Caco-2 (cell line): ENCODE measurements around the gene SEMA6B. TPM values are rescaled to one million over a fixed set of nuclear protein-coding genes. Genes with fewer than 3 reads are reported as not detected.

Experiments used
- BruUV-seq: library from RNA; stranded (reverse); fragments of 400-500 nt; replicated peaks from 2 replicates; lab custom pipeline; 2021; lab: Mats Ljungman, UMichigan
- CTCF ChIA-PET: fragments of 300-600 bp; sonication (Branson Sonifier 250); formaldehyde crosslinking; loops from one replicate; lab custom pipeline; 2022; ENCODE audit warnings: antibody characterized with exemption; lab: Charles Lee
- POLR2A ChIA-PET: fragments of 300-600 bp; sonication (Branson Sonifier 250); formaldehyde crosslinking; loops from one replicate; lab custom pipeline; 2022; ENCODE audit warnings: antibody characterized with exemption; lab: Charles Lee
- DNase-seq, 2 experiments: peaks; one replicate each; pipeline versions ENCODE4 v3.0.0 to v3.0.0-alpha.2; 2020 to 2022
- H3K27me3 ChIP-seq: replicated peaks from 2 replicates; pipeline ENCODE4 v1.6.0; 2011; ENCODE audit warnings: low read length; ENCODE audit not compliant: control insufficient read depth, insufficient read depth
- H3K36me3 ChIP-seq: 2 replicates; pipeline ENCODE4 v1.5.1; 2011; ENCODE audit warnings: low read length; ENCODE audit not compliant: control insufficient read depth, insufficient read depth
- H3K4me1 ChIP-seq: fragments of 250-450 bp; sonication (Bioruptor Pico); 2 replicates; pipeline ENCODE4 v1.5.1; 2020; ENCODE audit warnings: mild to moderate bottlenecking
- H3K4me3 ChIP-seq: 2 replicates; pipeline ENCODE4 v1.5.1; 2011; ENCODE audit warnings: low read depth, mild to moderate bottlenecking, control low read depth, low read length
- H3K9me3 ChIP-seq: fragments of 250-450 bp; sonication (Bioruptor Pico); 2 replicates; pipeline ENCODE4 v1.5.1; 2020; ENCODE audit warnings: mild to moderate bottlenecking, moderate library complexity
- H3K27ac Mint-ChIP-seq: one replicate; pipeline ENCODE4 v1.8.0; 2022; ENCODE audit warnings: mixed read lengths; ENCODE audit not compliant: unreplicated experiment
- H3K27me3 Mint-ChIP-seq: one replicate; pipeline ENCODE4 v1.8.0; 2022; ENCODE audit warnings: mixed read lengths; ENCODE audit not compliant: insufficient read depth, unreplicated experiment
- H3K36me3 Mint-ChIP-seq: one replicate; pipeline ENCODE4 v1.8.0; 2022; ENCODE audit warnings: mild to moderate bottlenecking, mixed read lengths; ENCODE audit not compliant: insufficient read depth, unreplicated experiment
- H3K4me1 Mint-ChIP-seq: one replicate; pipeline ENCODE4 v1.8.0; 2022; ENCODE audit warnings: low read depth, mixed read lengths; ENCODE audit not compliant: unreplicated experiment
- H3K4me3 Mint-ChIP-seq: one replicate; pipeline ENCODE4 v1.8.0; 2022; ENCODE audit warnings: mild to moderate bottlenecking, moderate library complexity, mixed read lengths; ENCODE audit not compliant: unreplicated experiment
- H3K9me3 Mint-ChIP-seq: one replicate; pipeline ENCODE4 v1.8.0; 2022; ENCODE audit warnings: mixed read lengths; ENCODE audit not compliant: unreplicated experiment
- CTCF ChIP-seq, 2 experiments: fragments of 200-600 bp in 1 of 2; IDR thresholded peaks; 1 replicate in 1 of 2; 2 replicates in 1 of 2; pipeline versions ENCODE4 v1.5.1 to v1.8.0; 2011 to 2022; ENCODE audit warnings: antibody characterized with exemption in 1 of 2, control low read depth in 1 of 2, inconsistent platforms in 1 of 2, low read depth in 1 of 2, low read length in 1 of 2, mild to moderate bottlenecking in 1 of 2, moderate library complexity in 1 of 2; ENCODE audit not compliant: insufficient read depth in 1 of 2, severe bottlenecking in 1 of 2, unreplicated experiment in 1 of 2
- intact Hi-C: fragments of 100-400 bp; cut with micrococcal nuclease; formaldehyde crosslinking; loops from one replicate; pipeline ENCODE4 v1.10.0; 2022; ENCODE audit not compliant: unreplicated experiment
- total RNA-seq: library from RNA; stranded (reverse); gene quantifications from 2 replicates; pipeline ENCODE4 v1.2.3, GENCODE V29; 2022

The SEMA6B gene
- total RNA-seq, 1 experiment from 2014 or later: 0.39 TPM

- Mint-ChIP-seq H3K27ac (no peak overlapping the region), H3K36me3 (peaks cover 22% of the 10 kb centered on the region), H3K4me3 (no peak overlapping the region), H3K4me1 (no peaks in the 10 kb centered on the region), H3K9me3 (no peaks in the 10 kb centered on the region), H3K27me3 (no peaks in the 10 kb centered on the region)
- no peak overlapping the region for H3K4me3 ChIP-seq
- no peaks in the 10 kb centered on the region for H3K4me1 ChIP-seq
- no peak for TF ChIP-seq CTCF (IDR thresholded peaks at IDR 0.05; ENCODE audit: insufficient read depth in 1 of 2, low read depth in 1 of 2, low read length in 1 of 2, severe bottlenecking in 1 of 2, unreplicated experiment in 1 of 2)
- no peaks in the 10 kb centered on the region for H3K9me3 ChIP-seq
- H3K36me3 ChIP-seq: peaks cover 1% of the 10 kb centered on the region
- no peak for DNase-seq
- ChIA-PET POLR2A (no interaction called here), CTCF (interaction anchor here (0.6 kb wide), 1 partner anchor 140 kb away, joined by 3 read pairs; no protein-coding TSS in a partner anchor)
- no peaks in the 10 kb centered on the region for H3K27me3 ChIP-seq
- intact Hi-C loops: no loop called here
- BruUV-seq: no TSS peak
Observed at GRCh38 chr19:4495471-4495870, 64.0 kb downstream of the SEMA6B start.

GRCh38 chr19:4494691-4495064 lies 64.8 kb downstream of the SEMA6B start:
- Histone ChIP-seq H3K36me3 (peaks cover 1% of the 10 kb centered on the region), H3K9me3 (no peaks in the 10 kb centered on the region), H3K4me1 (no peaks in the 10 kb centered on the region), H3K4me3 (no peak overlapping the region), H3K27me3 (no peaks in the 10 kb centered on the region)
- Mint-ChIP-seq H3K36me3 (peaks cover 21% of the 10 kb centered on the region), H3K4me1 (no peaks in the 10 kb centered on the region), H3K27ac (no peak overlapping the region), H3K4me3 (no peak overlapping the region), H3K27me3 (no peaks in the 10 kb centered on the region), H3K9me3 (no peaks in the 10 kb centered on the region)
- TF ChIP-seq CTCF (IDR thresholded peaks at IDR 0.05; ENCODE audit: insufficient read depth in 1 of 2, low read depth in 1 of 2, low read length in 1 of 2, severe bottlenecking in 1 of 2, unreplicated experiment in 1 of 2): no peak
- POLR2A ChIA-PET: no interaction called here
- intact Hi-C loops: no loop called here
- CTCF ChIA-PET: interaction anchor here (0.6 kb wide), 1 partner anchor 795 kb away, joined by 4 read pairs; the partner anchor contains the start of gene PIP5K1C
- BruUV-seq: no TSS peak
- no peak for DNase-seq

GRCh38 chr19:4493929-4494690 lies 65.4 kb downstream of the SEMA6B start:
- intact Hi-C loops: no loop called here
- H3K27me3 ChIP-seq: no peaks in the 10 kb centered on the region
- TF ChIP-seq CTCF (IDR thresholded peaks at IDR 0.05; ENCODE audit: insufficient read depth in 1 of 2, low read depth in 1 of 2, low read length in 1 of 2, severe bottlenecking in 1 of 2, unreplicated experiment in 1 of 2): no peak
- CTCF ChIA-PET: interaction anchor here (0.6 kb wide), 1 partner anchor 794 kb away, joined by 4 read pairs; the partner anchor contains the start of gene PIP5K1C
- POLR2A ChIA-PET: no interaction called here
- Mint-ChIP-seq H3K4me1 (no peaks in the 10 kb centered on the region), H3K9me3 (no peaks in the 10 kb centered on the region), H3K27ac (no peak overlapping the region), H3K36me3 (peaks cover 21% of the 10 kb centered on the region), H3K27me3 (no peaks in the 10 kb centered on the region), H3K4me3 (no peak overlapping the region)
- no peaks in the 10 kb centered on the region for H3K4me1 ChIP-seq
- H3K36me3 ChIP-seq: peaks cover 1% of the 10 kb centered on the region
- H3K4me3 ChIP-seq: no peak overlapping the region
- no peaks in the 10 kb centered on the region for H3K9me3 ChIP-seq
- no peak for DNase-seq
- BruUV-seq: no TSS peak
